H9 (cell line): Measurements from ENCODE around the gene GPR176. TPM values are rescaled to one million over a fixed set of nuclear protein-coding genes. Genes with fewer than 3 reads are reported as not detected.

Source experiments
- DNase-seq: peaks from one replicate; pipeline ENCODE4 v3.0.0-alpha.2; 2017
- H2AFZ ChIP-seq: one replicate; pipeline ENCODE4 v1.6.1; 2013; ENCODE audit warnings: mild to moderate bottlenecking, low read length, control low read depth, moderate library complexity
- H2AK5ac ChIP-seq: 2 replicates; pipeline ENCODE4 v1.6.1; 2013; ENCODE audit warnings: low read length, control low read depth, mixed read lengths; ENCODE audit not compliant: insufficient read length
- H2BK120ac ChIP-seq: one replicate; pipeline ENCODE4 v1.6.1; 2013; ENCODE audit warnings: low read depth, mild to moderate bottlenecking, low read length, control low read depth, inconsistent platforms; ENCODE audit not compliant: poor library complexity, severe bottlenecking
- H2BK12ac ChIP-seq: 2 replicates; pipeline ENCODE4 v1.6.1; 2013; ENCODE audit warnings: low read length, control low read depth, mixed read lengths, low read depth; ENCODE audit not compliant: insufficient read length
- H2BK15ac ChIP-seq: 2 replicates; pipeline ENCODE4 v1.6.1; 2013; ENCODE audit warnings: low read depth, low read length, control low read depth
- H2BK20ac ChIP-seq: one replicate; pipeline ENCODE4 v1.6.1; 2013; ENCODE audit warnings: low read depth, mild to moderate bottlenecking, low read length, control low read depth, inconsistent platforms; ENCODE audit not compliant: poor library complexity, severe bottlenecking
- H2BK5ac ChIP-seq: 2 replicates; pipeline ENCODE4 v1.6.1; 2013; ENCODE audit warnings: low read length, control low read depth, mixed read lengths; ENCODE audit not compliant: insufficient read length
- H3K14ac ChIP-seq: 2 replicates; pipeline ENCODE4 v1.6.1; 2013; ENCODE audit warnings: low read length, control low read depth; ENCODE audit not compliant: insufficient read depth
- H3K18ac ChIP-seq: 2 replicates; pipeline ENCODE4 v1.6.1; 2013; ENCODE audit warnings: low read depth, mild to moderate bottlenecking, mixed read lengths, low read length, control low read depth; ENCODE audit not compliant: insufficient read length
- H3K23ac ChIP-seq: 2 replicates; pipeline ENCODE4 v1.6.1; 2013; ENCODE audit warnings: low read length, control low read depth, mixed read lengths, low read depth; ENCODE audit not compliant: insufficient read length
- H3K23me2 ChIP-seq: 2 replicates; pipeline ENCODE4 v1.6.1; 2013; ENCODE audit warnings: low read depth, mild to moderate bottlenecking, mixed read lengths, low read length, control low read depth; ENCODE audit not compliant: insufficient read length, poor library complexity, severe bottlenecking
- H3K27ac ChIP-seq: 2 replicates; pipeline ENCODE4 v1.5.1; 2013; ENCODE audit warnings: low read length, control low read depth, mixed read lengths, low read depth; ENCODE audit not compliant: insufficient read length
- H3K27me3 ChIP-seq: 2 replicates; pipeline ENCODE4 v1.6.1; 2013; ENCODE audit warnings: low read length, control low read depth, inconsistent platforms; ENCODE audit not compliant: insufficient read depth
- H3K4ac ChIP-seq: 2 replicates; pipeline ENCODE4 v1.6.1; 2013; ENCODE audit warnings: low read depth, mild to moderate bottlenecking, control low read depth, inconsistent platforms, low read length, moderate library complexity
- H3K4me1 ChIP-seq: 2 replicates; pipeline ENCODE4 v1.6.1; 2013; ENCODE audit warnings: low read length, control low read depth, inconsistent platforms; ENCODE audit not compliant: insufficient read depth
- H3K4me2 ChIP-seq: 2 replicates; pipeline ENCODE4 v1.6.1; 2013; ENCODE audit warnings: low read length, control low read depth, mixed read lengths; ENCODE audit not compliant: insufficient read length, insufficient read depth
- H3K56ac ChIP-seq: 2 replicates; pipeline ENCODE4 v1.6.1; 2013; ENCODE audit warnings: low read depth, mild to moderate bottlenecking, mixed read lengths, low read length, control low read depth; ENCODE audit not compliant: insufficient read length
- H3K79me1 ChIP-seq: 2 replicates; pipeline ENCODE4 v1.6.1; 2013; ENCODE audit warnings: low read depth, mild to moderate bottlenecking, moderate library complexity, low read length, control low read depth, inconsistent platforms; ENCODE audit not compliant: insufficient read depth, poor library complexity, severe bottlenecking
- H3K79me2 ChIP-seq: 2 replicates; pipeline ENCODE4 v1.6.1; 2013; ENCODE audit warnings: low read length, control low read depth, inconsistent platforms; ENCODE audit not compliant: insufficient read depth
- H3K9ac ChIP-seq: 2 replicates; pipeline ENCODE4 v1.6.1; 2013; ENCODE audit warnings: low read length, control low read depth, mixed read lengths; ENCODE audit not compliant: insufficient read length; ENCODE audit errors: extremely low read depth
- H3K9me3 ChIP-seq: one replicate; pipeline ENCODE4 v1.6.1; 2013; ENCODE audit warnings: low read depth, low read length, inconsistent platforms; ENCODE audit not compliant: control insufficient read depth
- H3T11ph ChIP-seq: one replicate; pipeline ENCODE4 v1.6.1; 2013; ENCODE audit warnings: mild to moderate bottlenecking, low read length, control low read depth, inconsistent platforms
- H4K20me1 ChIP-seq: one replicate; pipeline ENCODE4 v1.6.1; 2013; ENCODE audit not compliant: control insufficient read depth, insufficient read length, insufficient read depth
- H4K5ac ChIP-seq: 2 replicates; pipeline ENCODE4 v1.6.1; 2013; ENCODE audit warnings: low read depth, mild to moderate bottlenecking, mixed read lengths, low read length, control low read depth; ENCODE audit not compliant: insufficient read length
- H4K8ac ChIP-seq: replicated peaks from 2 replicates; pipeline ENCODE4 v1.6.1; 2013; ENCODE audit warnings: low read length, control low read depth, mixed read lengths, low read depth; ENCODE audit not compliant: insufficient read length
- H4K91ac ChIP-seq: 2 replicates; pipeline ENCODE4 v1.6.1; 2013; ENCODE audit warnings: low read depth, mild to moderate bottlenecking, moderate library complexity, mixed read lengths, low read length, control low read depth; ENCODE audit not compliant: insufficient read length
- H3K27ac Mint-ChIP-seq, 3 experiments: 2 replicates in 2 of 3; 3 replicates in 1 of 3; pipeline ENCODE4 v1.8.0; 2020 to 2021; ENCODE audit warnings: mixed read lengths in 3 of 3, mild to moderate bottlenecking in 1 of 3, moderate library complexity in 1 of 3
- H3K27me3 Mint-ChIP-seq: 2 replicates; pipeline ENCODE4 v1.8.0; 2021; ENCODE audit warnings: low read depth, mild to moderate bottlenecking, moderate library complexity, mixed read lengths
- H3K36me3 Mint-ChIP-seq, 3 experiments: 2 replicates in 2 of 3; 3 replicates in 1 of 3; pipeline ENCODE4 v1.8.0; 2020 to 2021; ENCODE audit warnings: low read depth in 3 of 3, mixed read lengths in 3 of 3; ENCODE audit not compliant: insufficient read depth in 1 of 3
- H3K4me1 Mint-ChIP-seq, 2 experiments: 2 replicates each; pipeline ENCODE4 v1.8.0; 2020; ENCODE audit warnings: mixed read lengths in 2 of 2
- H3K4me3 Mint-ChIP-seq, 2 experiments: 2 replicates in 1 of 2; 3 replicates in 1 of 2; pipeline ENCODE4 v1.8.0; 2020 to 2021; ENCODE audit warnings: mild to moderate bottlenecking in 2 of 2, mixed read lengths in 2 of 2, moderate library complexity in 1 of 2
- H3K9me3 Mint-ChIP-seq, 2 experiments: 2 replicates in 1 of 2; 3 replicates in 1 of 2; pipeline ENCODE4 v1.8.0; 2020; ENCODE audit warnings: mild to moderate bottlenecking in 2 of 2, mixed read lengths in 2 of 2, moderate library complexity in 1 of 2
- WGBS: extraction: QIAGEN DNeasy Blood & Tissue Kit; methylation state at CpG from one replicate; pipeline ENCODE4 v1.1.7; 2013; ENCODE audit warnings: missing lambda C conversion rate, low lambda C conversion rate, mixed read lengths; ENCODE audit not compliant: insufficient read length; ENCODE audit errors: extremely low coverage; 5-methylcytosine and 5-hydroxymethylcytosine counted together
- total RNA-seq: library from RNA; stranded (reverse); gene quantifications from 2 replicates; pipeline ENCODE4 v1.2.1, GENCODE V29; 2021
- TF ChIP-seq, protein P1 (sequence below): fragments of 200-600 bp; sonication (generic); conservative IDR thresholded peaks from 3 replicates; pipeline ENCODE4 v1.8.0; 2021; ENCODE audit warnings: antibody characterized with exemption, mild to moderate bottlenecking

GPR176 gene
- total RNA-seq, 1 experiment from 2014 or later: 132 TPM

DNA sequence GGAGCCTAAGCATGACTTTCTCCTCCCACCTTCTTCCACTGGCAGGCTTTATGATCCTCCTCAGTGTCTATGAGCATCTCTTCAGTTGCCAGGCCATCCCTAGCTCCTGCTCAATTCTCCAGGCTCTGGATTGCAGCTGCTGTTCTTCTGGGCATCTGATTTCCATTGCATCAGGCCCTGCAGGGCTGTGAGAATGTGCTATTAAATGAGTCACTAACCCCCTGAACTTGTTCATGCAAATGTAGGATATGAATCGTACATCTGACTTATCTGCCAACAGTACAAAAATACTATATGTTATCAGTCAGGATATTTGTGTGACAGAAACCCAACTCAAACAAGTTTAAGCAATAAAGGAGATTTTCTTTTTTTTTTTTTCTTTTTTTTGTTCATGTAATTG, 11.9 kb downstream of the GPR176 start:
- H4K91ac ChIP-seq: no peak overlapping the region
- no peak overlapping the region for H3K23ac ChIP-seq
- H2BK5ac ChIP-seq: no peak overlapping the region
- no peaks in the 10 kb centered on the region for H3K9me3 Mint-ChIP-seq
- no peak overlapping the region for H4K8ac ChIP-seq
- no peak overlapping the region for H3K14ac ChIP-seq
- peaks cover 4% of the 10 kb centered on the region for H4K20me1 ChIP-seq
- no peak overlapping the region for H2AFZ ChIP-seq
- no peak overlapping the region for H2BK120ac ChIP-seq
- no peak overlapping the region for H3T11ph ChIP-seq
- WGBS: no CpG with 5 or more reads among the region's 1 CpG
- no peak overlapping the region for H3K56ac ChIP-seq
- no peak for DNase-seq
- H3K4me3 Mint-ChIP-seq: no peak overlapping the region; a peak in 2 of 5 replicates
- no peak overlapping the region for H3K27ac ChIP-seq
- H3K4ac ChIP-seq: no peak overlapping the region
- H3K9ac ChIP-seq: no peak overlapping the region
- no peaks in the 10 kb centered on the region for H3K79me1 ChIP-seq
- peak overlapping the region; percentile 8 to 91 (median 90); a peak in 5 of 7 replicates for H3K27ac Mint-ChIP-seq
- peaks cover 59% of the 10 kb centered on the region; the same call in 1 of the 2 replicates for H3K79me2 ChIP-seq
- H2BK12ac ChIP-seq: no peak overlapping the region
- H3K4me1 Mint-ChIP-seq: peaks cover 86 to 92% of the 10 kb centered on the region in 2 experiments
- H3K36me3 Mint-ChIP-seq: peaks cover 14 to 35% (median 26%) of the 10 kb centered on the region in 3 experiments
- no peak overlapping the region for H3K18ac ChIP-seq
- no peaks in the 10 kb centered on the region for H3K27me3 Mint-ChIP-seq
- no peak overlapping the region for H4K5ac ChIP-seq
- no peak overlapping the region for H3K4me2 ChIP-seq
- no peaks in the 10 kb centered on the region for H3K27me3 ChIP-seq
- no peak overlapping the region for H2BK15ac ChIP-seq
- TF ChIP-seq, protein P1, sequence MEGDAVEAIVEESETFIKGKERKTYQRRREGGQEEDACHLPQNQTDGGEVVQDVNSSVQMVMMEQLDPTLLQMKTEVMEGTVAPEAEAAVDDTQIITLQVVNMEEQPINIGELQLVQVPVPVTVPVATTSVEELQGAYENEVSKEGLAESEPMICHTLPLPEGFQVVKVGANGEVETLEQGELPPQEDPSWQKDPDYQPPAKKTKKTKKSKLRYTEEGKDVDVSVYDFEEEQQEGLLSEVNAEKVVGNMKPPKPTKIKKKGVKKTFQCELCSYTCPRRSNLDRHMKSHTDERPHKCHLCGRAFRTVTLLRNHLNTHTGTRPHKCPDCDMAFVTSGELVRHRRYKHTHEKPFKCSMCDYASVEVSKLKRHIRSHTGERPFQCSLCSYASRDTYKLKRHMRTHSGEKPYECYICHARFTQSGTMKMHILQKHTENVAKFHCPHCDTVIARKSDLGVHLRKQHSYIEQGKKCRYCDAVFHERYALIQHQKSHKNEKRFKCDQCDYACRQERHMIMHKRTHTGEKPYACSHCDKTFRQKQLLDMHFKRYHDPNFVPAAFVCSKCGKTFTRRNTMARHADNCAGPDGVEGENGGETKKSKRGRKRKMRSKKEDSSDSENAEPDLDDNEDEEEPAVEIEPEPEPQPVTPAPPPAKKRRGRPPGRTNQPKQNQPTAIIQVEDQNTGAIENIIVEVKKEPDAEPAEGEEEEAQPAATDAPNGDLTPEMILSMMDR: no peak
- H2BK20ac ChIP-seq: no peak overlapping the region
- no peaks in the 10 kb centered on the region for H3K9me3 ChIP-seq
- no peak overlapping the region for H2AK5ac ChIP-seq
- no peaks in the 10 kb centered on the region for H3K23me2 ChIP-seq
- peaks cover 39% of the 10 kb centered on the region for H3K4me1 ChIP-seq
